Measurements from ENCODE around the gene GBGT1.

GBGT1 gene

GRCh38 chr9:133126697-133127339 lies 36.9 kb downstream of the GBGT1 start:
- no peak for DNase-seq

GRCh38 chr9:133125941-133126696 lies 37.6 kb downstream of the GBGT1 start:
- peak; percentile 45 for DNase-seq

- no peak for DNase-seq
These were observed 38.8 kb downstream of the GBGT1 start for GRCh38 chr9:133124907-133125275.

DNA sequence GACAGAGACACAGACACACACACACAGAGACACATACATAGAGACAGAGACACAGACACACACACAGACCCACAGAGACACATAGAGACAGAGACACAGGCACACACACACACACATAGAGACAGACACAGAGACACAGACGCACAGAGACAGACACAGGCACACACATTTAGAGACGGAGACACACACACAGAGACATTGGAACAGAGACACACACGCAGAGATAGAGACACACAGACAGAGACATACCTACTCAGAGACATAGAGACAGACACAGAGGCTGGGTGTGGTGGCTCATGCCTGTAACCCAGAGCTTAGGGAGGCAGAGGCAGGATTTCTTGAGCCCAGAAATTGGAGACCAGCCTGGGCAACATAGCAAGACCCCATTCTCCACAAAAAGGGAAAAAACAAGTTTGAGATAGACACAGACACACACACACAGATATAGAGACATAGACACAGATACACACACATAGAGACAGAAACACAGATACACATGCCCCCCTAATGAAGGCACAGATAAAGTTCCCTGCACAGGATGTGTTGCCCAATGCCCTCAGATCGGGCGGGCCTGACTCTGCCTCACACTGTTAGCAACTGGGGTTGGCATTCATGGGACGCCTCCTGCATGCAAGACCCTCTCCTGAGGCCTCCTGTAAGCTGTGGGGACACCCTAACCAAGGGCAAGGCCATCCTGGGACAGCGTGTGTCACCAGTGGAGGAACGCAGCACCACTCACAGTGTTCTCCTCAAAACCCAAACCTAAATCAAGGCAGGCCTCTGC lies 39.4 kb downstream of the GBGT1 start:
- no peak for DNase-seq

DNA sequence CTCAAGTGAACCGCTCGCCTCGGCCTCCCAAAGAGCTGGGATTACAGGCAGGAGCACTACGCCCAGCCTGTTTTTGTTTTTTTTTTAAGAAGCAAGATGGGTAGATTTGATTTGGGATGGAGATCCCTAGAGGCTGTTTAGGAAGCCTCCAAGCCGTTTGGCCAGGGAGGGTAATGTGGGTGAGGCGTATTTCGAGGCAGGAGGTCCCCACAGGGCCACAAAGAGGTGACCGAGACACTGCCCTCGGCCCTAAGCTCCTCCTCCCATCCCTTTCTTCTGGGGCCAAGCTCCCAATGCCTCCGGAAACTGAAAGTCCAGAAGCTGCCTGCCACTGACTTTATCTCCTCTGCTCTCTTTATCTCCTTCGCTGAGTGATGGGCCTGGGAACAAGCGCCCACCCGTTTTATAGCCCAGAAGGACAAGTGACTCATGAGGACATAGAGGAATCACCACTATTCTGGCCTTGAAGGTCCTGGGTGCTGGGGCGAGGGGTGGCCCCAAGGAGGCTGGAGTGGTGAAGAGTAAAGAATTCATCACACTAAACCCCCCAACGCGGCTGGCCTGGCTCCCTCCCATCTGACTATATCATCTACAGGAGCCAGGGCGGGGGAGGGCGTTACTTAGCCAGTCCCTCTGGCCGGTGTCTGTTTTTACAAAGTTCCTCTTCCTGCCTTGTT lies 40.6 kb downstream of the GBGT1 start:
- DNase-seq: no peak

- no peak for DNase-seq
These were observed 41.1 kb downstream of the GBGT1 start for GRCh38 chr9:133122605-133122934.

DNA sequence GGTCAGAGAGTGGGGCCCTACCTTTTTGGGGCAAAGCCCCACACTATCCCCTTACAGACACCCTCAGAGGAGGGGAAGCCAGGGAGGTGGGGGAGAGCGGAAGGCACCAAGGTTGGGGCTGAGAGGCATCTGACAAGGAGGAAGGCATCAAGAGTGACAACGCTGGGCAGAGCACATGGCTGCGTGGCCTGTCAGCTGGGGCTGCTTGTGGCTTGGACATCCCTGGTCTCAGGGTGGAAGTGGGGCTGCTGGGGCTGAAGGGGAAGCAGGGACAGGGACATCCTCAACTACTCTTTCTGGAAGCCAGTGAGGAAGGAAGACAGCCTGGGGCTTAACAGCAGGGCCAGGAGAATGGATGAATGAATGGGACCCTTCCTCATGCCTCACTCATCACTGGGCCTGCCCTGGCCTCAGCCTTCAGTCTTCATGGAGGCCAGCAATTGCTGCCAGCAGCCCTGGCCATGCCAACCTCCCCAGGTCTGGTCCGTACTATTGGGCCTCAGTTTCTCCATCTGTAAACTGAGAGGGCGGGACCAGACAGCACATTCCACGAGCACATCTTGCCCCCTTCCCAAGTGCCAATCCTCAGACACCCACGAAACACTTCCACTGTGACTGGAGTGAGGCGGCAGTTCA lies 41.7 kb downstream of the GBGT1 start:
- DNase-seq: no peak

DNA sequence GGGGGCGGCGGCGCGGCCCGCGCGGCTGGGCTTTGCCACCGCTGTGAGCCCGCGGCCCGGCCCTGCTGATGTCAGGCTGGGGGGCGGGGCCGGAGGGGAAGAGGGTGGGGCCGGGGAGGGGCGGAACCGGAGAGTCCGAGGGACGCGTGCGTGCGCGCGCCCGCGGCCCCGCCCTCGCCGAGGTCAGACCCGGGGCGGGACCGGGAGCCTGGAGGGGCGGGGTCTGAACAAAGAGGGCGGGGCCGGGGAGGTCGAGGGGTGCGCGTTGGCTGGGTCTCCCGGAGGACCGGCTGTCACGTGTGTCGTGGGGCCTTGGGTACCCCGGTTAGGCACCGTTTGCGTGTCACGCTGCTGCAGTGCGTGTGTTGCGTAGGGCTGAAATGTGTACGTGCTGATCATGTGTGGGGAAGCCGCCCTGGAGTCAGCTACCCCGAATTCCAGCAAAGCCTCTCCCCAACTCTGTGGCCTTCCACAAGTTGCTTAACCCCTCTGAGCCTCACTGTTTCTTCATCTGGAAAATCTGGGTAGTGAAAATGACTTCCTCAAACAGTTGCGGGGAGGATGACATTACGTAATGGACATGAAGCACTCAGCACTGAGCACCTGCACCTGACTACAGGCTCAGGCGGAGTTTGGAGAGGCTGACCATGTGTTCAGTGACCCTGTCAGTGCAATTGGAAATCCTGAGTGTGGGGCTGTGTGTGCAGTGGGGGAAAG lies 42.4 kb downstream of the GBGT1 start, which contains the start of gene RALGDS:
Gene RALGDS (minus strand): TSS at position 43 of the 717 bp plus-strand sequence. CDS start 86 bp downstream, outside the sequence.
- DNase-seq: peak; percentile 62

DNA sequence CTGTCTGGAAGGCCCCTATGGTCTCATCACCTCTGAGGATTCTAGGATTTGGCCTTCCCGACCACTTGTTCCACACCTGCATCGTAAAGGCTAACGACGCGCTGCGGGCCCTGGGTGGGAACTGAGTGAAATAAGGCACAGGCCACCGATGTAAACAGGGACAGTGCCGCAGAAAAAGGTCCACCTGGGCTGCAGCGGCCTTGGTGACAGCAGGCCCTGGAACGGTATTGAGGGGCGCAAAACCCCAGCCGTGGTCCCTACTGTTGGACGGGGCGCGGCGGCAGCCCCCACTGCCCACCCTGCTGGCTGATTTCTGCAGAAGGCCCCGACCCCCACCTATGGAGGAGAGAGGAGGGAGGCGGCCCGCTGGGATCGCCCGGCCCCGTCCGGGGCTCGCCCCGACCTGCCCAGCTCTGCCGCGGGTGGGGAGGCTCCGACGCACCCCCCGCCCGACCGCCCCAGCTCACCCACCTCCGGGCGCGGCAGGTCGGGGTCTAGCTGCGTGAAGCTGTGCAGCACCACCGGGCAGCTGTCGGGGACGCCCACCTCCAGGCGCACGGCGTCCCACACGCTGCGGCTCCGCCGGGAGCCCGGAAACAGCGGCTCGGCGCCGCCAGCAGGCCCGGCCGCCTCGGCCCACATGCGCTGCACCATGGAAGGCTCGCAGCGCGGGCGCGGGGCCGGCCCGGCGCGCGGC lies 43.1 kb downstream of the GBGT1 start:
- DNase-seq: peak; percentile 68

DNA sequence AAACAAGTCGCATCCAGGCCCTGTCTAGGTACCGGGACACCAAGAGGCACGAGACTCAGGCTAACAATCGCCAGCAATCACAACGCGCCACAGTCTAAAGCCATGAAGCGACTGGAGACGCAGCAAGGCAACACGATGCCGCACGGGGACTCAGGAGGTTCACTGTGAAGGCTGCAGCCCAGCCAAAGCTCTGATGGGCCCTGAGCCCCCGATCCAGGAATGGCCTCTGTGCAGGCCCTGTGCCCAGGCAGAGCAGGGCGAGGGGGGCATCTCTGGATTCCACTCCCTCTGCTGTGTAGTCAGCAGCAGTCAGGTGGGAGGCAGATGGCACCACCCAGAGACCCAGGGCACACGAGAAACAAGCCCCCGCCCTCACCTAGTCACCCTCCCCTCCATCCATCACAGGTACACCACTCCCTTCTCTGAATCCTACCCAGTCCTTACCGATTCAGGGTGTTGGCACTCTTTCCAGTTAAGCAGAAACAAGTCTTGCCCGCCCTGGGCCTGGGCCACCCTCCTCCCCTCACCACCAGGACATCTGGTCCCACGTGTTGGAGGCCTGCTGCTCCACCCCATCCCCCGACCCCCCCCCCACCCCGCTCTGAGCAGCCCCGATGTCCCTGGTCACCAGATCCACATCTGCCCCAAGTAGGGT lies 43.7 kb downstream of the GBGT1 start:
- peak; percentile 51 for DNase-seq

DNA sequence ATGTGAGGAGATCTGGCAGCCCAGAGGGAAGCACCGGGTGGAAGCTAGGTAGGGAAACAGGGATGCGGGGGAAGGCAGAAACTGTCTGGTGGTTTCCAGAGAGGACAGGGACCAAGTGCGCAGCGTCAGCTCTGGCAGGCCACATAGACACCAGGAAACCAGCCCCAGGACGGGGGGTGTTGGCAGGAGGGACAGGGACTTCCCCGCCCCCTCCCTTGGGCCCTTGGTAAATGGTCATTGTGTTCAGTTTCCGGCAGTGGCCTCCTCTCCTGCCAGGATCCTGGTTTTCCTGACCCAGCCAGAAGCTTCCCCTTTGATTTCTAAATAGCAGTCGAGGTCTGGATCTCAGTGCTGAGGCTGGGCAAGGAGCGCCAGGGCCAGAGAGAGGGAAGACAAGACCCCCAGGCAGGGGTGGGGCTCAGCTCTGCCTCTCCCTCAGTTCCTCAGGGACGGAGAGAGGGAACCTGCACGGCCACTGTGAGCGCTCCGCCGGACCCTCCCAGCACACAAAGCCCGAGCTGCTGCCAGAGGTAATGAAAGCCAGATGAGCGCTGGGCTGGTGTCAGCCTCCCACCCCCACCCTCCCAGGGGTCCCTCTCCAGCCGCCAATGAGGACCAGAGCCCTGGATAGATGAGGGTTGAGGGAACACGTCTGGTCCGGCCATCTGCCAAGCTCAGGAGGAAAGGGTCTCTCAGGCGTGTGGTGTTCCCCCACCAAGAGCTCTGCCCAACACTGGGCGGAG lies 44.4 kb downstream of the GBGT1 start:
- peak; percentile 25 for DNase-seq

- DNase-seq: no peak
These were observed 45.1 kb downstream of the GBGT1 start for GRCh38 chr9:133118568-133118967.

DNA sequence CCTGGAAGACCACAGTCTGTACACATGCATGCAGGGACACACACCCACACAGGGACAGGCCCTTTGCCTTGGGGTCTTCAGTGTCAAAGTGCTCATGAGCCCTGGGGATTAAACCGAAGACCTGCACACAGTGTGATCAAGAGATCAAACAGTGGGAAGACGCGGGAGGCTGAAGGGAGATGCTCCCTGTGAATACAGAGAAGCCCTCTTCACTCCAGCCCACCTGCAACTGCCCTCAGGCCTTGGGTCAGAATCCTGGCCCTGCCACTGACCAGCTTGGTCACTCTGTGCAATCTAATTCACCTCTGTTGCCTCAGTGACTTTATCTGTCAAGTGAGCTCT lies 45.6 kb downstream of the GBGT1 start:
- no peak for DNase-seq

DNA sequence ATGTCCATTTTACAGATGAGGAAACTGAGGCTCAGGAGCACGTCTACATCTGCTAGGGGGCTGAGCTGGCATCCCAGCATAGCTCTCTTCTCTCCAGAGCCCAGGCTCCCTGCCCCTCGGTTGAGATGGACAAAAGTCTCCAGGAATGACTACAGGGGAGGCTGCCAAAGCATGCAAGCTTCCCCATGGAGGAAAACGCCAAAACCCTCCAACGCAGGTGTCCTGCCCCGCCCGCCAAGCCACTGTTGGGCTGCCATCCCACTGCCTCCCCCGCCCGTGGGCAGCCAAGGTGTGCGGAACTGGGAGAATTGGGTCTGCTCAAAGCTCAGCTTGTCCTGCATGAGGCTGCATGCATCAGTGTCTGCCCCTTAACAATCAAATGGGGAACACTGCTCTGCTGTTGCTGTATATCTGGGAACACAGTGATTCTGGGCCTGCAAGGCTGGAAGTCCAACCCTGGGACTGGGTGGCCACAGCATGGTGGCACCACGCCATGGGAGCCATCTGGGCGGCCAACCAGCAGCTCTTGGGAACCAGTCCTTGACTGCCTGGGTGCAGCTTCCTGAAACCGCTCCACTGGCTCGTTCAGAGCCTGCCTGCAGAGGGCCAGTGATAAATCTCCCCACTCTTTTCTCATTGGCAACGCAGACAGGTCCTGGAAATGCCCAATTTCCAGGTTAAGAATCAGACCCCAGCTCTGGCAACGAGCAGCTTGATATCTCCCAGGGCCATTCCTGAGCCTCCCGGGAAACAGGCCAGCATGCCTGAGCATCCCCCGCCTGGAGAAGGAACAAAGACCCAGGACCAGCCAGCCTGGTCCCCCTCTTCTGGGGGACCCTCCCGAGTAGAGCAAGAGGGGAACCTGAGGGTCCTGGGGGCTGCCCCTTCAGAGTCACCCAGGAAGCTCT lies 46.2 kb downstream of the GBGT1 start:
- no peak for DNase-seq

GRCh38 chr9:133116346-133117231 lies 47.1 kb downstream of the GBGT1 start:
- DNase-seq: no peak

DNA sequence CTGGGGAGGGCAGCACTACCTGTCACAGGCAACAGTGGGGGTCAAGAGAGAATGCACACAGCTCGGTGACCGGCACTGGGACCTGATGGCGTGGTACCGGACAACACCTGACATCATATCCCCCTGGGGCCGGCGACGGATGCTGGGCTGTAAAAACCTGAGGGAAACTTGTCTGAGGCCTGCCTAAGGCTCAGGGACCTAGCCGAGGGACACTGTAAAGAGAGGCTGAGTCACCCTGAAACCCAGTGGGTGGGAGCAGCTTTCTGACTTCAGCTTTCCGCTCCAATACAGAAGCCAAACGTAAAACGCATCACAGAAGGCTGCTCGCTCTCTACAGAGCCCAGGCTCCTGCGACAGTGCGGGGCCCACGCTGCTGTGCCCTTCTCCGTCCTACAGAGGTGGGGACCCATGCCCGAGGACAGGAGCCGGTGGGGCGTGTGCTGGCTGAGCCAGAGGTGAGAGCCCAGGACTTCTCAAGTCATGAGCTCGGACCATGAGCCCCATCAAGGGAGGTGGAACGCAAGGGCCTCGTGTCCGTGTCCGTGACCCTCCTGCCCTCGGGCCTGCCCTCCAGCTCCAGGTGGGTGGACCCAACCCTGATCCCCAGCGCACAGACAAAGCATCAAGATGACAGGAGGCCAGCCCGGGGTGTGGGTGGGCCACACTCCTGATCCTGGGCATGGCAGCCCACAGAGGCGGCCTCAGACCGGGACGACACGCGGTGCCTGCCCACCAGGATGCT lies 47.9 kb downstream of the GBGT1 start:
- DNase-seq: no peak

All from right kidney (tissue), 1 donor.